HG03103 (cell line): Measurements from ENCODE around the gene TACC2.

Experiments used
- ATAC-seq: cut with Tn5 transposase; IDR thresholded peaks from one replicate; pipeline ENCODE4 v1.9.1; 2021; ENCODE audit warnings: low read depth; ENCODE audit not compliant: unreplicated experiment

The TACC2 gene

GRCh38 chr10:122299423-122300075, 310.6 kb downstream of the TACC2 start:
- no peak for ATAC-seq

- ATAC-seq = no peak
Observed at GRCh38 chr10:122301055-122301810, 312.3 kb downstream of the TACC2 start.

- no peak for ATAC-seq
Observed at GRCh38 chr10:122301811-122302115, 312.8 kb downstream of the TACC2 start.

- no peak for ATAC-seq
Observed at GRCh38 chr10:122302315-122302714, 313.4 kb downstream of the TACC2 start.

- ATAC-seq = no peak
Observed at GRCh38 chr10:122303271-122304053, 314.5 kb downstream of the TACC2 start.
